NCI-H1048 (cell line): ENCODE results near the gene ZNF580.
A peak's percentile ranks its signal among the peaks of the same experiment; 100 is the strongest.

Experiments
- DNase-seq: peaks from one replicate; lab custom pipeline; 2025; lab: John Stamatoyannopoulos, UW

ZNF580 gene

DNA sequence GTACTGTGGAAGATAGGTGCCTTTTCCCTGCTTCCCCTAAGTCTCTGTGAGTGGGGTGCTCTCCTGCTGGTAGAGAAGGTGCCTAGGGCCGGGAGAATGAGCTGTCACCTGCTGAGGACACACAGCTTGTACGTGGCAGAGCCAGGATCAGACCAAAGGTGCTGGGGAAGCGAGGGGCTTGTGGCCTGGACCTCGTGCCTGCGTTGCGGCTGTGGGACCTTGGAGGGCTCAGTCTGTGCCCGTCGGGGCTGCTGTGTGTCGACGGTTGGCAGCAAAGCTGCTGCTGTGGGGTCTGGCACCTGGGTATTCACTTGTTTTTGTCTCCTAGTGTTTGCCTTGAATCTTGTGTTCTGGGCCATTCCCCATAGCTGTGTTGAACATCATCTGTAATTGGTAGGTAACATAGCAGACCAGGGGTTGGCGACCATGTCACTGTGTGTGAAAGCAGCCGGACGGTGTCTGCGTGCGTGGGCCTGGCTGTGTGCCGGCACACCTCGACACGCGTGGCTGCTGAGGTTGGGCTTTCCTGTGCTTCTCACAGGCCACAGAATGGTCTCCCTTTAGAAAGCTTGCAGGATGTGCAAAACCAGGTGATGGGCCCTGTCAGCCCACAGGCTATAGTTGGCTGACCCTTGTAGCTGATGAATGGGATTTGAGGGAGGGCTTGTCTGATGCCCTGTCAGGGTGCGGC lies 23.2 kb downstream of the ZNF580 start:
- no peak for DNase-seq

DNA sequence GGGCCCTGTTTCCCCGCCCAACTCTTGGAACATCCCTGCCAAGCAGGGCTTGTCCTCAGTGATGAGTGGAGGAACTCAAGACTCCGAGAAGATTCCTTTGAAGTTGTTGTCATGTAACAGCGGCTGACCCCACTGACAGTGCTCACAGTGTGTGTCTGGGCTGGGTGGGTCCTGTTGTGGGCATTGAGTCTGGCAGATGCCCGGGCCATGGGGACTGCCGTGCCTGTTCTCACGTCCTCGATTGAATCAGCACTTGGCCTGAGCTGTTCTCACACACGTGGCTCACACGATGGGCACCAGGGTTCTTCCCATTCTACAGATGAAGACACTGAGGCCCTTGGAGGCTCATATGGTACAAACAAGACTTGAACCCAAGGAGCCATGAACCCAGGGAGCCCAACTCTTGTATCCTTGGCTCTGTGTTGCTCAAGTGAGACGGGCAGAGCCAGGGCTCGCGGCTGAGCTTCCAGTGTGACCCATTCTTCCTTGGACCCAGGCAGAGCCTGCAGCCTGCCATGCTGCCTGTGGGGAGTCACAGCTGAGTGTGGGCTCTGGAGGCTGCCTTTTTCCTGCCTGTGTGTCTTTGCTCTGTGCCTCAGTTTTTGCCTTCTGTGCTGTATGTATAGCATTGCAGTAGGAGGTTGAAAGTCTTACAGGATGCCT lies 25.7 kb downstream of the ZNF580 start:
- DNase-seq: no peak

DNA sequence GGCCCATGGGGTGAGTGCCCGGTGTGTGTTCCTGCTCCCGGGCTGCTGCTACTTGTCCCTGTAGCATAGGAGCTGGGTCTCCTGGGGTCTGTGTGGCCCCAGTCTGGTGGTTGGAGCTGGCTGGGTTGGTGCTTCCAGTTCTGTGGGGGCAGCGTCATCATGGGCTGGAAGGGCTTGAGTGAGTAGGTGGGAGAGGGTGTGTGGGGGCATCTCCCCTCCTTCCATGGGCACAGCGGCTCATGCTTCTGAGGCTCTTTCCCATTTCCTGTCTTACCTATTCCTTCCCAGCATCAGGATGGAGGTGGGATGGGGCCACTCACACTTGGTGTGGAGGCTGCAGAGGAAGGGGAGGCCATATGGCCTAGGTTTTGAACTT lies 26.2 kb downstream of the ZNF580 start:
- no peak for DNase-seq

DNA sequence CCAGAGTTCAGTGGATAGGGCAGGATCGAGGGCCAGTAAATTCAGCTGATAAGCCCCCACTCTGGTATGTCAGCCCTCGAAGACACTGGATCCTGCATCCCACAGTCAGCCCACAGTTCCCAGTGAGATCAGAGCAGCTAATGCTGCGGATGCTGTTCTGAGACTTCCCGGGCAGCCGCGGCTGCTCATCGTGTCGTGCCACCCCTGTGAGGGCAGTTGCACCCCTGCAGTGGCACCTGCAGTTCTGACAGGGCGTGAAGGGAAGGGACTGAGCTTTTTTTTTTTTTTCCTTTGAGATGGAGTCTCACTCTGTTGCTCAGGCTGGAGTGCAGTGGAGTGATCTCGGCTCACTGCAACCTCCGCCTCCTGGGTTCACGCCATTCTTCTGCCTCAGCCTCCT lies 26.7 kb downstream of the ZNF580 start:
- DNase-seq: no peak

DNA sequence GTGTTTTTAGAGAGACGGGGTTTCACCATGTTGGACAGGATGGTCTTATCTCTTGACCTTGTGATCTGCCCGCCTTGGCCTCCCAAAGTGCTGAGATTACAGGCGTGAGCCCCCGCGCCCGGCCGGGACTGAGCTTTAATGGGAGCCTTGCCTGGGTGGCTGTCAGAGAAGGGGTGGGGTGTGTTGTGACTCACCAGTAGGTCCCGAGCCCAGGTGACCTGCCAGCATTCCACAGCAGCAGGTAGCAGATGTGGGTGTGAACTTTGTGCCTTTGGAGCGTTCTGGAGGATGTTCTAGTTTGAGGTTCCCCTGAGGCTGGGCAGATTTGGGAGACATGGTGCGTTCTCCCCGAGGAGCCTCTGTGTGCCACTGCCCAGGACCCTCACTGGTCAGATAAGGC lies 27.2 kb downstream of the ZNF580 start:
- no peak for DNase-seq

DNA sequence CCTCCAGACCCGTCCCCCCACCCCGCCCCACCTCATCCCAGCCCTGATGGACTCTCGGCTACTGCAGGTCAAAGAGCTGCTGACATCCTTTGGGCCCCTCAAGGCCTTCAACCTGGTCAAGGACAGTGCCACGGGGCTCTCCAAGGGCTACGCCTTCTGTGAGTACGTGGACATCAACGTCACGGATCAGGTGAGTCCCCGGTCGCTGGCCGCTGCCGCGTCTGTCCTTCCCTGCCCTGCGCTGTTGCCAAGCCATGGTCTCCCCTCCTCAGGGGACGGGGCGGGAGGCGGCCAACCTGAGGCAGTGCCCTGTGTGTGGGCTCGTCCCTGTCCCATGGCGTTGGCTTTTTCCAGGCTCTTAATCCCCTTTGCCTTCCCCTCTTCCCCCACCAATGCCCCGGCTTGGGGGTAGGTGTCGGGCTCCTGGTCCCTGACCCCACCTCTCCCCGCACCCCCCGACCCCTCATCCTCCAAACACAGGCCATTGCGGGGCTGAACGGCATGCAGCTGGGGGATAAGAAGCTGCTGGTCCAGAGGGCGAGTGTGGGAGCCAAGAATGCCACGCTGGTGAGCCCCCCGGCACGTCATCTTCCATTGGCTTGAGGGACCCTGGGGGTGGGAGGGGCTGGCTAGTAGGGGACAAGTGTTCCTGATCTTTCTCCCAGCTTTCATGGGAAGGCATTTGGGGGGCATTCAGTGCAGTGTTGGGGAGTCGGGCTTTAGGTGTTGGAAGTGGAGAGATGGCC lies 28.0 kb downstream of the ZNF580 start:
- DNase-seq: no peak

DNA sequence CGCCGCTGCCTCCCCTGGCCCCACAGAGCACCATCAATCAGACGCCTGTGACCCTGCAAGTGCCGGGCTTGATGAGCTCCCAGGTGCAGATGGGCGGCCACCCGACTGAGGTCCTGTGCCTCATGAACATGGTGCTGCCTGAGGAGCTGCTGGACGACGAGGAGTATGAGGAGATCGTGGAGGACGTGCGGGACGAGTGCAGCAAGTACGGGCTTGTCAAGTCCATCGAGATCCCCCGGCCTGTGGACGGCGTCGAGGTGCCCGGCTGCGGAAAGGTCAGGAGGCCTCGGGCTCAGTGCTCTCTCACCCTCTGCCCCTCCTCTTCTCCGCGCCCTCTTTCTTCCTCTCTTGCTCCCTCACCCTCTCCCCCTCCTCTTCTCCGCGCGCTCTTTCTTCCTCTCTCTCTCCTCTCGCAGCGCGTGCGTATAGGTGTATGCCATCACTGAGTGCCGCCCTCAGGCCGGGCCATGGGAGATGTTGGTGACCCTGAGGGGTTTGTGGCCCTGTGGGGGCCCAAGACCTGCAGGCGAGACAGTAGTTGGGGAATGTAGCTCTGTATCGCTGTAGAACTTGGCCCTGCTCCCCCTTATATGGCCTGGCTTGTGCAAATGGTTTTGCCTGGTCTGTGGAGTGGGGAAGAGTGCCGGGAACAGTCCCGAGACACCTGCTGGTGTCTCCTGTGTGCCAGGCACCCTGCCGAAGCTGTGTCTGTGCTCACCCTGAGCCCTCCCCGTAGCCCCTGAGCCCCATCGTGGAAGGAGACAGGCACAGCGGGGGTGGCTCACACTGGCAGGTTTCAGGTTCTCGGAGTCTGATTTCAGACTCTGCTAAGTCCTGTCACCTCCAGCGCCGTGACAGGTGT lies 28.8 kb downstream of the ZNF580 start:
- DNase-seq: no peak

DNA sequence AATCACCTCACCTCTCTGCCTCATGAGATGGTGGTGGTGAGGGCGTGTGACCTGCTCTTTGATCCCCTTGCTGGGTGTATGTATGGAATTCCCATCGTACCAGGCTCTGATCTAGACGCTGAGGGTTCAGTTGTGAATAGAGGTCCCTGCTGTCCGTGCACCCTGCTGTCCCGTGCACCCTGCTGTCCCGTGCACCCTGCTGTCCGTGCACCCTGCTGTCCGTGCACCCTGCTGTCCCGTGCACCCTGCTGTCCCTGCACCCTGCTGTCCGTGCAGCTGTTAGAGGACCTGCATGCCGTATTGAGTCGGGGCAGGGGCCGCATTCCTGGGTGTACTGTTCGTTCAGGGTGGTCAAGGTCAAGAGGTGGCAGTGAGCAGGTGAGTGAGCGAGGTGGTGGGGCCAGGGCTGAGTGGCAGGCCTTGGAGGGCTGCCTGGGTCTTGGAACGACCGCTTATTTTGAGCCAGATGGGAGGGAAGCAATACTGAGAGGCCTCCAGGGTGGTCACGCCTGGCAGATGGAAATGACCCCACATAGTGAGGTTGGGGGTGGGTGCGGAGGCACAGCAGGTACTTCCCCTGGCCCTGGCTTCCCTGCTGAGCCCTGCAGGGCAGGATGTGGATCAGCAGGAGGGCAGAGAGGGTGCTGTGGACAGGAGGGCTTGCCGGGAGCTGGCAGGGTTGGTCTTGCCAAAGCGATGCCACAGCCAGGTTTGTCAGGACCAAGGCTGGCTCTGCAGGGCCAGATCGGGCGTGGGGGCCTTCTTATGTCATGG lies 29.7 kb downstream of the ZNF580 start:
- no peak for DNase-seq

DNA sequence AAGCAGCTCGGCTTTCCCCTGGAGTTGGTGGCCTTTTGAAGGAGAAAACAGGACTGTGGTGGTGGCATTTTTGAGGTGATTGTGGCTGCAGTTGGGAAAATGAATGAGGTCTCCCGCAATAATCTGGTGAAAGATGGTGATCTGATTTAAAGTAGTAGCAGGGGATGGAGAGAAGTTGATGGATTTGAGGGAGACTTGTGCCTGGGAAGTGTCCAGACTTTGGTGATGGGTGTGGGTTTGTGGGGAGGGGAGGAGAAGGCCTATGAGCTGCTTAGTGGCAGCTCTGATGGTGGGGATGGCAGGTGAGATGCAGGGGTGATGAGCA lies 30.2 kb downstream of the ZNF580 start:
- DNase-seq: no peak

DNA sequence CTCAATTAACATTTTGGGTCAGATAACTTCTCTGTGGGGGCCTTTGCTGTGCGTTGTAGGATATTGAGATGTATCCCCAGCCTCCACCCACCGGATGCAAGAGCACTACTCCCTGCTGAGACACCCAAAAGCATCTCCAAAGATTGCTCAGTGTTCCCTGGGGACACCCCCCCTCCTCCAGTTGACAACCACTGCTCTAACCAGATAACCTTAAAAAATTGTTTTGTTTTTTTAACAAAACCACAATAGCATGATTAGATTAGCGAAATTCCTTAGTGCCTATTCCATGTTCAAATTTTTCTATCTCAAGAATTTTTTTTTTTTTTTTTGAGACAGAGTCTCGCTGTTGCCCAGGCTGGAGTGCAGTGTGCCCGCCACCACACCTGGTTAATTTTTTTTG lies 31.6 kb downstream of the ZNF580 start:
- no peak for DNase-seq

DNA sequence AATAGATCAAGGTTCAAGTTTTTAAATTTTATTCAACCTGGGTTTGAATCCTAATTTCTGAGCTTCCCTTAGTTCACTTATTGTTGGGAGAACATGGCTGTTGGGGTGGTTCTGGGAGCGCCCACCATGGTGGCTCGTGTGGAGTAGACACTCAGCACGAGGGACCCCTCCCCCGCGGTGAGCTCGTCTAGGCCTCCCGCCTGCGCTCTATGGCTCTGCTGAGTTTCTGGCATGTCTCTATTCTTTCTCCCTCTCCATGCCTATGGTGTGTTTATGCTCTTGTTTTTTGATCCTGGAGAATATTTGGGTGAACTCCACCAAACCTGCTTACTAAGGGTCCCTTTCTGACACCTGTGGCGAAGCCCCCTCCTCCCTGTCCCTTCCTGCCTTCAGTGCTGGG lies 32.7 kb downstream of the ZNF580 start:
- DNase-seq: no peak

DNA sequence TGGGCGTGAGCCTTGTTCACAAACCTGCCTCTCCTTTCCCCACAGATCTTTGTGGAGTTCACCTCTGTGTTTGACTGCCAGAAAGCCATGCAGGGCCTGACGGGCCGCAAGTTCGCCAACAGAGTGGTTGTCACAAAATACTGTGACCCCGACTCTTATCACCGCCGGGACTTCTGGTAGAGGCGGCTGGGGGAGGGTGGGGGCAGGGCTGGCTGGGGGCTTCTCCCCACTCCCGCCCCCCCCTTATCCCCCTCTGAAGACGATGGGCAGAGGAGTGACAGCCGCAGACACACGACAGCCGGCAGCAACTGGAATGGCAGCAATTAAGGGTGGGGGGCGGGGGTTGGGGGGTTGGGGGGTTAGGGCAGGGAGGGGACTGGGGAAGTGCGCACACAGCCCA lies 33.1 kb downstream of the ZNF580 start:
- DNase-seq: no peak

DNA sequence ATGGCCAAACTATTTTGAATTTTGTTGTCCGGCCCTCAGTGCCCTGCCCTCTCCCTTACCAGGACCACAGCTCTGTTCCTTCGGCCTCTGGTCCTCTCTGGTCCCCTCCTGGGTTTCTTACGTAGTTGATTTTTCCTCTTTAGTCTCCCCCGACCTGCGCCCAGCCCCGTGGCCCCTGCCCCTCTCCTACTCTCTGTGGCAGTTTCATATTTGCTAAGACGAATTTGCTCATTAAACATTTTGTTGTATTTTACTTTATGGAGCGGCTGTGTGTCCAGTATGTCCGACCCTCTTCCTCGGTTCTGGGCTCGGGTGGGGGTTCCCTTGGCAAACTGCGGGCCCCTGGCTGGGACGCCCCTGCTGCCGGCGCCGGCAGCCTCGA lies 33.6 kb downstream of the ZNF580 start:
- DNase-seq: no peak

DNA sequence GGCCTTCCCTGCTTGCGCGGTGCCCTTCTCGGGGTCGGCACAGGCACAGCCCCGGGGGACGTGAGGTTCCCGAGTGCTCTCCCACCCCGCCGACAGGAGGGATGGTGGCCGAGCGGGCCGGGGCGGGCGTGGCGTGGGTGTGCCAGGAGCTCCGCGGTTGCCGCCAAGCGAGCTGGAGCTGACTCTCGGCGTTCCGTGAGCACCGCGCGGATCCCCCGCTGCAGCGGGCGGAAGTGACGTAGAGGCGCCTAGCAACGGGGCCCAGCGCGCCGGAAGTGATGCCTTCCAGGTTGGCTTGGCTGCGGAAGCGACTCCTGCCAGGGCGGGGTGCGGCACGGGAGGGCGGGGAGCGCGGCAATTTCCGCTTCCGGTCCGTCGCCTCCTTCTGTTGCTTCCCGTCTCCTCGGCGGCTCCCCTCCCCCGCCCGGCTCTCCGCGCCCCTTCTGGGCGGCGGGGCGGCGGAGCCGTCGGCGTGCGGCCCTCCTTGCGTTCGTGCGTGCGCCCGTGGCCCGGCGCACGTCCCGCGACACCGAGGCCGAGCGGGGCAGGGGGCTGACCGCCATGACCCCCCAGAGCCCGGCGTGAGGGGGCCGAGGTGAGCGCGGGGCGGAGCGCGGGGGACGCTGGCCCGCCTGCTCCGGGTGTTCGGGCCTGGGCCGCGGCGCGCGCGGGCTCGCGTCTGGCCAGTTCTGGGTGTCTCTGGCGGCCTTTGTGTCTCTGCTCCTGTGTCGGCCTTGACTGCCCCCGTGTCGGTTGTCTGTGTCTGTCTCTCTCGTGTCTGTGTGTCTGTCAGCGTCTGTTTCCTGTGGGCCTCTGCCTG lies 34.2 kb downstream of the ZNF580 start, which contains the start of gene EPN1:
Gene EPN1 (plus strand): TSS at position 386 of the 820 bp plus-strand sequence. CDS start 3,402 bp downstream, outside the sequence.
- DNase-seq: peak; percentile 93

DNA sequence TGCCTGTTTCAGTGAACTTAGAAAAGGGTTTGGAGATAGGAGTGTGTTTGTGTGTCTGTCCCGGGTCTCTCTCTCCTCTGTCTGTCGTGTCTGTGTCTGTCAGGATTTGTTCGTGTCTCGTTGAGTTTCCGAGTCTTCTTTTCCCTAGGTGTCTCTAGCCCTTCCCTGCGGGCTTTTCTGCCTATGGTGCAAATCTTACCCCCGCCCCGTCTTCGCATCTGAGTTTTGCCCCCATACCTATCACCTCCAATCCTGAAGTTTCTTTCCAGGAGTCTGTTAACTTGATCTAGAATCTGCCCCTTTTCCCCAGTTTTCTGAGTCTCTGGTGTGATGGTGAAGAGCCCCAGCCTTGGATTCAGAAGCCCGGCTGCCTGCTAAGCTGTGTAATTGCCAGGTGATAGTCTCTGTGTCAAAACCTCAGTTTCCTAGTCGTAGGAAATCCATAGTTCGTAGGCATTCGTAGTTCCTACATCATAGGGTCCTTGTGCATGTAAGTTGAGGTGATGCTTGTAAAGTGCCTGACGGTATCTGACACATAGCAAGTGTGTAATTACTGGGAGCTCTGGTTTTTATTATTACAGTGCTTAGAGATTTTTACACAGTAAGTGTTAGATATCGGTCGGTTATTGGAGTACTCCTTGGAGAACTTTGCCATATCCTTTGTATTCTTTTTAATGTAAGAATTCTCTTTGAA lies 35.0 kb downstream of the ZNF580 start:
- no peak for DNase-seq

DNA sequence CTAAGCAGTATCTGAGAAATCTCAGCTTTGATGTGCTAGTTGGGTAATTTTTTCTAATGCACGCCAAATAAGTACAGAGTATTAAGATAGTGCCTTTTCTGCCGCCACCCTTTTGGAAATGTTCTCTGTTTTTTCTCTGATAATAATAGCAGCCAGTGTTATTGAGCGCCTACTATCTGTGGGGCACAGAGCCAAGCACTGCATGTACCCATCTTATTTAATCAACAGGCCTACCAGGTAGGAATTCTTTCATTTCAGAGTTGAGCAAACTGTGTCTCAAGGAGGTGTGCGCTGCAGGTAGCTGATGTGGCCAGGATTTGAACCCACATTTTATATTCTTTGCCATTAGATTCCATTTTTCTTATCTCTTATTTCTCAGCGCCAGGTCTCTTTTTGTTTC lies 35.6 kb downstream of the ZNF580 start:
- no peak for DNase-seq

DNA sequence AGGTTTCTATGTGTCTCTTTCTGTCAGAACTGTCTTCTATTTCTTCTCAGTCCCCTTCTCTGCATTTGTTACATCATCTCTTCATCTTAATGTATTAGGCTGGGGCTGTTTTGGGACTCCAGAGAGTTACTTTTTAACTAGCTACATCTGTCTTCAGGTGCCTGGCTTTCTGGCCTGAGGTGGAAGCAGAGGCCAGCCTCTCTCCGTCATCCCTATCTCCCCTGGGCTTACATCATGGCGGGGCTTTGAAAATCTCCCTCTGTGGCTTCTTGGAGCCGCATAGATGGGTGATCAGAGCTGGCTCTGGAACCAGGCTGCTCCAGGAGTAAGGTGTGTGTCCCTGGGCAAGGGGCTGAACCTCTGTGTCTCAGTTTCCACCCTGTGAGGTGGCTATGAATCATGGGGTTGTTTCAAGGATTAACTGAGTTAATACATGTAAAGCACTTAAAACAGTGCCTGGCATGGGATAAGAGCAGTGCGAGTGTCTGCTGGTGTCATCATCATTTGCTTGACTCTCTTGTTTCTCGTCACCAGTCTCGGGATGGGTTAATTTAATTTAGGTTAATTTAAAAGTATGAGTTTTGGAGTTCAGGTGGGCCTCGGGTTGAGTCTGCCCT lies 36.2 kb downstream of the ZNF580 start:
- no peak for DNase-seq

DNA sequence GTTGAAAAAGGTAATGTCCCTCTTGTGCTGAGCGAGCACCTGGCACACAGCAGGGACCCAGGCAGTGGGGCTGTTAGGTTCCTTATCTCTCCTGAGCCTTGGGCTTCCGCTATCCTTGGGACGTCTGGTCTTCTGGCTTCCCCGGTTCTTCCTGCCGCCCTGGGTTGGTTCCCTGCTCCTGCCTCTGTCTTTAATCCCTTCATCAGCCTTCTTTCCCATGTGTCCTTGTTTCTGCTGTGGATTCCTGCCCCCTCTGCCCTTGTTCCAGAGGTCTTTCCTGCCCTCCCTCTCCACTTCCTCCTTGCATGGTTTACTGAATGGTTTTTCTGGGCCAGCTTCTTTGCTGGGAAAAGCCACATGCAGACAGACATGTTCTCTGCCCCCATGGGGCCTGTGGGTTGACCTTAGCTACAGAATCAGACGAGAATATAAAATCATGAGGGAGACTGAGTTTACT lies 36.8 kb downstream of the ZNF580 start:
- DNase-seq: no peak

DNA sequence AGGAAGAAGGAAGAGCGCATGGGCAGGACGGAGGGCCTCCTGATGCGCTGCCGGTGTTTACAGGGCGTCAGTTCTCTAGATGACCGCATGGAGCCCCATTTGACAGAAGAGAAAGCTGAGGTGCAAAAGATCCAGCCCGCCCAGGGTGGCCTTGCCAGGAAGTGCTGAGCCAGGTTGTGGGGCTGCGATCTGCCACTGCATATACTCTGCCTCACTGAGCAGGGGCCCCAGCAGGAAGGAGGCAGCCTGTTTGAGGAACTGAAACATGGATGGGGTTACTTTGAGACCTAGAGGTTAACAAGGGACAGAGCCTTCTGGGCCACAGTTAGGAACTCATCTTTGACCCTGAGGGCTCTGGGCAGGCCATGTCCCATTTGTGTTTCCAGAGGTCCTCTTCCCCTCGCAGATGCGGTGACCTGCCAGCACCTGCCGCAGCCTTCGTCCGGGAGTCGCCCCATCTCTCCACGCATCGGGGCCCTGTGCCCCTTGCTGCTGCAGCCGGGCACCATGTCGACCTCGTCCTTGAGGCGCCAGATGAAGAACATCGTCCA lies 37.4 kb downstream of the ZNF580 start:
- no peak for DNase-seq
